GM18861 (cell line): ENCODE data around the gene PDZD4.

Source experiments
- ATAC-seq: cut with Tn5 transposase; IDR thresholded peaks from one replicate; pipeline ENCODE4 v1.9.1; 2021; ENCODE audit not compliant: unreplicated experiment

The PDZD4 gene

DNA sequence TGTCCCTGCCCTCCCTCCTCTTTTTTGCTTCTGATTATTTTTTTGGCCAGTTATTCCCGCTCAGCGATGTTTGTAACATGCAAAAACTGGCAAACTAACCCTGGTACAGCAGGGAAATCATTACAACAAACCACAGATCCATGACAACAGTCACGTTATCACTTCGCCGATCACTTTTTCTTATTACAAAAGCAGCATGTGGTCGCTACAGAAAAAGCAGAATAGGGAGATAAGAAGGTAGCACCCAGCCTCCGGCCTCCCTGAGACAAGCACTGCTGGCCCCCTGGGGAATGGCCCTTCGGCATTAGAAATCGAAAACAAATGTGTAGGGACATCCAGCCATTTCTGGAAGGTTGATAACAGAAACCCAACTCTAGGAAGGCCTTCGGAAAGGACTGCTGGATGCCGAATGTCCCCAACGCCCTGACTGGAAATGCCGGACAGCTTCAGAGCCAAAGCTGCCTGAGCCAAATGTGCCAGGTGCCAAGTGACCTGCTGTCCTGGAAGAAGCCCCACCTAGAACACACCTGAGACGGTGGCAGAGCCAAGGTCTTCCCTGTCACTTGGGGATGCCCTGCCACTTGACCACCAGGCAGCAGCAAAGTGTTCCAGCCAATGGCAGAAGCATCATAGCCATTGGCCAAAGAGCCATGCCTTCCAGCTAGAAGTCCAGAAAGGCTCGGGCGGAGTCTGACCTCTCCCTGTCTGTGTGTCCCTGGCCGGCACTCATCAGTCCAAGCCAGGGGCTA, 39.1 kb downstream of the PDZD4 start:
- no peak for ATAC-seq

DNA sequence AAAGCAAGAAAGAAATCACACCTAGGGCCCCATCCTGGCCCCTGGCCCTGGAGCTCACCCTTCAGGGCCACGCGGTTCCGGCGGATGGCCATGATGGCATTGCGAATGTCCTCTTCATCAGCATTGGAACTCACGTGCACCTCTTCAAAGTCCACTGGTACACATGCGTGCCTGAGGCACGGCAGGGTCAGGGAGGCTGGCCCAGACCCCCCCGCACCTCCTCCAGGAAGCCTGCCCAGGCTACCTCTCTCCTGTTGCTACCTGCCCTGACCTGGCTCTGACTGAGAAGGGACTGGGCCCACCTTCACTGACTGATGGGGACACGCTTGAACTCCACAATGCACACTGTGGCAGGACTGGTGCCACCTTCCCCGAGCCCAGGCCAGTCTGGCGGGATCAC, 40.7 kb downstream of the PDZD4 start:
- ATAC-seq = no peak

DNA sequence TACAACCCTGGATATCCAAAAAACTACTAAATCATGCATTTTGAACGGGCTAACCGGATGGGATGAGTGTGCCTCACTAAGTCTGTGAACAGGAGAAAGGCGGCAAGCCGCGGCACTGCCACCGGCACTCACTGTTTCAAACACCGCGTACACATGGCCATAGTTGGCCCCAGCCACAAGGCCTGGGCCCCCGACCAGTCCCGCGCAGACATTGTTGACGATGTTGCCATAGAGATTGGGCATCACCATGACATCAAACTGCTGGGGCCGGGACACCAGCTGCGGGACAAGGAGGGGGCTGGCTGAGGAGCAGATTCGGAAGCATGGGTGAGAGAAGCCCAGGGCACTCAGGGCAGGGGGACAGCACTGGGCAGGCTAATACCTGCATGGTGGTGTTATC, 43.7 kb downstream of the PDZD4 start:
- ATAC-seq = no peak

DNA sequence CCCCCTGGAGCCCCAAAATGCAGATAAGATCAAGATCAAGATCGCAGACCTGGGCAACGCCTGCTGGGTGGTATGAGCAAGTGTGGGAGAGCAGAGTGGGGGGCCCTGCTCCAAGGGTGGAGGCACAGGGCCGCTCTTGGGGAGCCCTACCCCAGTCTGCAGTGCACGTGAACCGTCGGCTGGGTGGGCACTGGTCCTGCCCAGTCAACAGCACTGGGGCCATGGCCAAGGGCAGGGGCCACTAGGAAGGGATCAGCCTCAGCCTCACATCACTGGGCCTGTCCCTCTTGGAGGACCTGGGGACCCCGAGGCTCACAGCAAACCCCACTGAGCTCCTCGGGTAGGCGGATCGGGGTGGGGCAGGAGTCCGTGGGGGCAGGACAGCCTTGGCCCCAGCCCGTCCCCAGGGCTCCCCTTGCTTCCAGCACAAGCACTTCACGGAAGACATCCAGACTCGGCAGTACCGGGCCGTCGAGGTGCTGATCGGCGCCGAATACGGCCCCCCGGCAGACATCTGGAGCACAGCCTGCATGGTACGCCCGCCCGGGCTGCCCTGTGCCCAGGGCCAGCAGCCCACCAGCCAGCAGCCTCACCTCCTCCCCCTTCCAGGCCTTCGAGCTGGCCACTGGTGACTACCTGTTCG, 45.9 kb downstream of the PDZD4 start:
- no peak for ATAC-seq

DNA sequence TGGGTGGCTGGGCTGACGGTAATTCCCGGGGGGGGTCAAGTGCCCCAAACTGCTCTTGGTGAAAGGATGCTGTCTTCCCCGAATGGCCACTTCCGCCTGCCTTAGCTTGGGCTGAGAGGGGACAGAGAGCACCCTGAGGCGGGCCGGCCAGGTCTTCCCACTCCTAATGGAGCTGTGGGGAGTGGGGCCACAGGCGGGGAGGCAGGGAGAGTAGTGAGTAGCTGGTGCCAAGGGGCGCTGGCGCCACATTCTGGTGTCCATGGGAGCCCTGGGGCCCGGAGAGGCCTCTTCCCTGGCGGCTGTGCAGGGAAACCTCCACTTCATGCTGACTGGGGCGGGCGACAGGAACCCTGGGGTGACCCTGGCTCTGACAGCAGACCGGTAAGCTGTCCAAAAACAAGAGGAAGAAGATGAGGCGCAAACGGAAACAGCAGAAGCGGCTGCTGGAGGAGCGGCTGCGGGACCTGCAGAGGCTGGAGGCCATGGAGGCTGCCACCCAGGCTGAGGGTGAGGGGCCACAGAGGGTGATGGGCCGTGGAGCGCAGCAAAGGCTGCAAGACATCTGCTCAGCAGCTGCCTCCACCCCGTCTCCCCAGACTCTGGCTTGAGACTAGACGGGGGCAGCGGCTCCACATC, 46.8 kb downstream of the PDZD4 start:
- no peak for ATAC-seq

DNA sequence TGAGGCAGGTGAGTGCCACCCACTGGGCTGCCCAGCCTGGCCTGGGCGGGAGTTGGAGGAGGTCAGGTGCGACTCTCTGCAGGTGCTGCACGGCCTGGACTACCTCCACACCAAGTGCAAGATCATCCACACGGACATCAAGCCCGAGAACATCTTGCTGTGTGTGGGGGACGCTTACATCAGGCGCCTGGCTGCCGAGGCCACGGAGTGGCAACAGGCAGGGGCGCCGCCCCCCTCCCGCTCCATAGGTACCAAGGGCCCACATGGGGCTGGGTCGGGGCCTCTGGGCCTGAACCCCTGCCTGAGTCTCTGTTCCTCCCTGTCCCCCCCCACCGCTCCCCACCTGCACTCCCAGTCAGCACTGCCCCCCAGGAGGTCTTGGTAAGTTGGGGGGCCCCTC, 47.5 kb downstream of the PDZD4 start:
- ATAC-seq = no peak

DNA sequence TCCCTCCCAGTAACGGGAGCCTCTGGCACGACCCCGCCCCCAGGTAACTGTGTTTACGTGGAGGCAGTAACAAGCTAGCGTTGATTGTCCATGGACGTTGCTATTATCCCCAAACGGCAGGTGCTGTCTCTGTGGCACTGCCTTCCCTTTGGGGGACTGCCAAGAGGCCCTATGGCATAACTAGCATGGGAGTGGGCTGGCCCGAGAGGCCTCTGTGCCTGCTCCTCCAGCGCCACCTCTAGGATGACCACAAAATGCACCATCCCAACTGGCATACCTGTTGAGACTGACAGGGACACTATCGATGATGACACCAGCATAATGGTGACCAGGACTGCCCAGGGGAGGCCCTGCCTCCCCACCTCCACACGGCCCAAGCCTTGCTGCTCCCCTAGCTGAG, 48.0 kb downstream of the PDZD4 start:
- ATAC-seq = no peak

DNA sequence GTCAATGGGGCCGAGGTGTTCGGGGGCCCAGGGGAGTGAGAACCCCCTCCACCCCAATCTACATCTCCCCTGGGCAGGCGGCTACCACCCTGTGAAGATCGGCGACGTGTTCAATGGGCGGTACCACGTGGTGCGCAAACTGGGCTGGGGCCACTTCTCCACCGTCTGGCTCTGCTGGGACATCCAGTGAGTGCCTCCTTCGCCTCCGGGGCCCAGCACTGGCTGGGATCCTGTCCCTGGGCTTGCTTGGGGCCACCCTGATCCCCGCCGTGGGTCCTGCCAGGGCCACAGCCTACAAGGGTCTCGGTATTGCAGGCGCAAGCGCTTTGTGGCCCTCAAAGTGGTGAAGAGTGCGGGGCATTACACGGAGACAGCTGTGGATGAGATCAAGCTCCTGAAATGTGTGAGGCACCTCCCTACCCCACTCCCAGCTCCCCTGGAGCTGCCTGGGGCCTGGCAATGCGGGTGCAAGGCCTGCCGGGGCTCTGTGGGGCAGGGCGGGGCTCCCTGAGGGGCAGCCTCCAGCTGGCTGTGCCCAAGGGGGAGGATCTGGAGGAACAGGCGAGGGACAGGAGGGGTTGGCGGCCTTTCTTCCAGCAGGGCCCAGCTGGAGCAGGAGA, 48.8 kb downstream of the PDZD4 start:
- no peak for ATAC-seq

DNA sequence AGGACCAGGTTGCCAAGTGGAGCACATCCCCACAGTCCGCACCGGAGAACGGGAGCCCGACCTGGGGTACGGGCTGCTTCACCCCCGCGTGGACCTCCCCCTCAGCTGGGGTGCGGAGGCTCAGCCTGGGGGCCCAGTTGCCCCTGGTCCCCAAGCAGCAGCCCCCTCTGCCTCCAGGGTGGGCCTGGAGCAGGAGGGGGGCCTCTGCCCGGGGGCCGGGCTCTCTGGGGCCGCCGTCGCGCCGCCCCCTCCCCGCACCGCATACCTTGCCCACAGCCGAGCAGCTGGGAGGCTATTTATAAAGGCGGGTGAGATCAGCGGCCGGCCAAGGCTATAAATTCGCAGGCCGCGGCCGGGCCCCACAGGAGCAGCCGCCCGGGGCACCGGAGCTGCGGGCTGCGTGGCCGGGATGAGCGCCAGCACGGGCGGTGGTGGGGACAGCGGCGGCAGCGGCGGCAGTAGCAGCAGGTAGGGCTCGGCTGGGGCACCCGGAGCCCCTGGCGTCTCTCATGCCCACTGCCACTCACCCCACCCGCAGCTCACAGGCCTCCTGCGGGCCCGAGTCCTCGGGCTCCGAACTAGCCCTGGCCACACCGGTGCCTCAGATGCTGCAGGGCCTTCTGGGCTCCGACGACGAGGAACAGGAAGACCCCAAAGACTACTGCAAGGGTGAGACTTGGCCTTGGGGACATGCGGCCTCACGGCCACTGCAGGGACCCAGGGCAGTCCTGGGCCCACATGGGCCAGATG, 49.5 kb downstream of the PDZD4 start, which contains the start of gene SRPK3:
SRPK3 (plus strand) TSS at position 364 of the 750 bp plus-strand sequence; CDS start at position 410, 46 bp downstream.
- ATAC-seq = no peak

DNA sequence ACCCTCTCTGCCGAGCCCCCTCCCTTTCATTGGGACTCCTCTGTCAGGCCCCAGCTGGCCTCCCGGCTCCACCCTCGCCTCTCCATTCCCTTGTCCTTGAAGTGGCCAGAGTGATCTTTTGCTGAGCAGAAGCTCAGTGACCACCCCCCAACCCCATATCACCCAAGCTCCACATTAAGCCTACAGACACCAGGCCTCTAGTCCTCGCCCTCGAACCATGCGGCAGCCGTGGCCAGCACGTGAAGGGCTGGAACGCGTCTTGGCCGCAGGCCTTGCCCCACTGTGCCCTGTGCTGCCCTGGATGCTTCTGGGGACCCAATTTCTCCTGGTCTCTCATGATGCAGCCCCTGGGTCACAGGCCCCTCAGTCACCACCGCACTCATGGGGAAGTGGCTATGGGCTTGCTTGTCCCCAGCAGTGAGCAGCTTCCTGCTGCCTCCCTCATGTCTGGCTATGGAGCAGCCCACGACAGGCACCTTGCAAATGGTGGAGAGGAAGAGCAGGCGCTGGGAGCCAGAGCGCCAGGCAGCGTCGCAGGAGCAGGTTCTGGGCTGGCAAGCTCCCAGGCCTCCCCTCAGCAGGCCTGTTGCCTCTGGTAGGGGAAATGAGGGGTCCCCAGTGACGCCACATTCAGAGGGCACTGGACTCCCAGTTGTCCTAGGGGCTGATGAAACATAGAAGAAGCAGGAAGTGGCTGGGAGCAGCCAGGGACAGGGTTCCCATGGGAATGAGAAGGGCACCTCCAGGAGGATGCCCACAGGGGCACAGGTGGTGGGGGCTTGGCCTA, 50.3 kb downstream of the PDZD4 start:
- no peak for ATAC-seq

DNA sequence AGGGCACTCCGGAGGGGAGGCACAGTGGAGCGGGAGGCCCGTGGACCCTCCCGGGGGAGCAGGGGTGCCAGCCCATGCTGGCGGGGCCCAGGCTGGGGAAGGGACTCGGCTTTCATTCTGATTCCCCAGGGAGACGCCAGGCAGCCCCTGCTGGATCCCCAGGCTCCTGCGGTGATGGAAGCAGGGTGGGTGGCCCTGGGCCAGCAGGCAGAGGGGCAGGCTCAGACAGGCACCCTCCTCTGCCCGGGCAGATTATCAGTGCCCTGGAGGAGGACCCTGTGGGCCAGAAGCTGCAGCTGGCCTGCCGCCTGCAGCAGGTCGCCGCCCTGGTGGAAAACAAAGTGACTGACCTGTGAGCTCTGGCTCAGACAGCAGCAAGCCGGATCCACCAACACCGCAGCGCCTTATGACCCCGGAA, 51.7 kb downstream of the PDZD4 start:
- ATAC-seq = no peak

DNA sequence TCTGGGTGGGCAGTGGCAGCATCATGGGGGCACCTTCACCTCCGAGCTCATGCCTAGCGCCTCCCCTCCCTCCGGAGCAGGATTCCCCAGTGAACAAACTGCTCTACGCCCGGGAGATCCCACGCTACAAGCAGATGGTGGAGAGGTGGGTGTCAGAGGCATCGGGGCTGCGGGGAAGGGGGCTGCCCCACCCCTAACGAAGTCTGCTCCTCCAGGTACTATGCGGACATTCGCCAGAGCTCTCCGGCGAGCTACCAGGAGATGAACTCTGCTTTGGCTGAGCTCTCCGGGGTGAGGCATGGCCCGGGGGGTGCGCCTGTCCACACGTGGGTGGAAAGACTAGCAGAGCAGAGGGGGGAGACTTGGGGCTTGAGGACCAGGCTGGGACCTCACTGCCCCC, 52.2 kb downstream of the PDZD4 start:
- no peak for ATAC-seq

DNA sequence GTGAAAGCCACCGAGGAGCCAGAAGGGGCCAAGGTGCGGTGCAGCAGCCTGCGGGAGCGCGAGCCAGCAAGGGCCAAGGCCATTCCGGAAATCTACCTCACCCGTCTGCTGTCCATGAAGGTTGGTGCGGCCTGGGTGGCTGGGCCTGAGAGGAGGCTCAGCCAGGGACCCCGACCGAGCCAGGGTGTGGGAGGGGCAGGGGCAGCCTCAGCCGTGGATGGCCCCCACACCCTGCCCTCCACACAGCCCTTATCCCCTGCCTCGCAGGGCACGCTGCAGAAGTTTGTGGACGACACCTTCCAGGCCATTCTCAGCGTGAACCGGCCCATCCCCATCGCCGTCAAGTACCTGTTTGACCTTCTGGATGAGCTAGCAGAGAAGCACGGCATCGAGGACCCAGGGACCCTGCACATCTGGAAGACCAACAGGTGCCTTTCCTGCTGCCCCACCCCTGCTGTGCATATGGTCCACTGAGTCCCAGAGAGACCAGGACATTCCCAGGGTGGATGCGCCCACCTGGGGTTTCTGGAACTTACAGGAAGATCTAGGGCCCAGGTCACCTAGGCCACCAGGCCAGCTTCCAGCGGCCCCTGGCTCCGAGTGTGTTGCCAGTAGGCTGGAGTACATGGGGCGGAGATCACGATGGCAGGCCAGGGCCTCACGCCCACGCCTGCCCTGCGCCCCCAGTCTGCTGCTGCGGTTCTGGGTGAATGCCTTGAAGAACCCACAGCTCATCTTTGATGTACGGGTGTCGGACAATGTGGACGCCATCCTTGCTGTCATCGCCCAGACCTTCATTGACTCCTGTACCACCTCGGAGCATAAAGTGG, 52.9 kb downstream of the PDZD4 start:
- no peak for ATAC-seq

DNA sequence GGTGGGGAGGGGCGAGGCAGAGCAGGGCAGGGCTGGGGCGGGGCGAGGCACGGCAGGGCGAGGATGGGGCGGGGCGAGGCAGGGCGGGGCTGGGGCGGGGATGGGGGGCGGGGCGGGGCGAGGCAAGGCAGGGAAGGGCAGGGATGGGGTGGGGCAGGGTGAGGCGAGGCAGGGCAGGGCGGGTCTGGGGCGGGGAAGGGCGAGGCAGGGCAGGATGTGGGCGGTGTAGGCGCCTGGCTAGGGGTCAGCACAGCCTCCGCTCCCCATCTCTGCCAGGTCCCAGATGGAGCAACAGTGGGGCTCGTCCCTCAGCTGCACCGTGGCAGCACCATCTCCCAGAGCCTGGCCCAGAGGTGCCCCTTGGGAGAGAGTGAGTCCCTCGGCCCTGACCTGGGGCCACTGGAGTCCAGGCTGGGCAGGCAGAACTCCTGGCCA, 53.7 kb downstream of the PDZD4 start:
- ATAC-seq = no peak

DNA sequence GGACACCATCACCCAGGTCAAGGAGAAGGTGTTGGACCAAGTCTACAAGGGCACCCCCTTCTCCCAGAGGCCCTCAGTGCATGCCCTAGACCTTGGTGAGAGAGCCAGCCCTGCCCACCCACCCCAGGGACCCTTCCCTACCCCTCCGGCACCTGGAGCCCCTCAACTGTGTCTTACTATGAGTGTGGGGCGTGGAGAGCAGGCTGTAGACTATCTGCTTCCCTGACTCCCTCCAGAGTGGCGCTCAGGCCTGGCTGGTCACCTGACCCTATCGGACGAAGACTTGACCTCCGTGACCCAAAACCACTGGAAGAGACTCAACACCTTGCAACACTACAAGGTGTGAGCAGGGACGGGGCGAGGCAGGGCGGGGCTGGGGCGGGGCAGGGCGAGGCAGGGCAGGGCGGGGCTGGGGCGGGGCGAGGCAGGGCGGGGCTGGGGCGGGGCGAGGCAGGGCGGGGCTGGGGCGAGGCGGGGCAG, 54.2 kb downstream of the PDZD4 start:
- ATAC-seq = no peak

DNA sequence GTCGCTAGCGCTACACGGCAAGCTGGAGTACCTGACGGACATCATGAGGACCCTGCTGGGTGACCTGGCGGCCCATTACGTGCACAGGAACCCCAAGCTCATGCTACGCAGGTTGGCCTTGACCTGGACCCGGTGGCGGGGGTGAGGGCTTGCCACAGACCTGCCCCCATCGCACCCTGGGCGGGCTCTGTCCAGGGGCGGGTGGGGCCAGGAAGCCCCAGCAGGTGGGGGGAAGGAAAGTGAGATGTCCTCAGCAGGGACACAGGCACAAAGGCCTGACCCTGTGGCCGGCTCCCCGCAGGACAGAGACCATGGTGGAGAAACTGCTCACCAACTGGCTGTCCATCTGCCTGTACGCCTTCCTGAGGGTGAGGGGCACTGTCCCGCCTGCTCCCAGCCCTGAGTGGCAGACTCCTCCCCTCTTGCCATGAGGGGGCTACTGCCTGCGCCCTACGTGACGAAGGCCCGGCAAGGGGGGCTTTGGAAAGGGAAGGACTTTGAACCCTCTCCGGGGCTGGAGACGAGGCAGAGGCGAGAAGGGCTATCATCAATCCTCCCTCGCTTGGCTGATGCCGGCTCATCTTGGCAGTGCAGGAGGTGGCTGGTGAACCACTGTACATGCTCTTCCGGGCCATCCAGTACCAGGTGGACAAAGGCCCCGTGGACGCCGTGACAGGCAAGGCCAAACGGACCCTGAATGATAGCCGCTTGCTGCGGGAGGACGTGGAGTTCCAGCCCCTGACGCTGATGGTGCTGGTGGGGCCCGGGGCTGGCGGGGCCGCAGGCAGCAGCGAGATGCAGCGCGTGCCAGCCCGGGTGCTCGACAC, 54.8 kb downstream of the PDZD4 start:
- no peak for ATAC-seq

DNA sequence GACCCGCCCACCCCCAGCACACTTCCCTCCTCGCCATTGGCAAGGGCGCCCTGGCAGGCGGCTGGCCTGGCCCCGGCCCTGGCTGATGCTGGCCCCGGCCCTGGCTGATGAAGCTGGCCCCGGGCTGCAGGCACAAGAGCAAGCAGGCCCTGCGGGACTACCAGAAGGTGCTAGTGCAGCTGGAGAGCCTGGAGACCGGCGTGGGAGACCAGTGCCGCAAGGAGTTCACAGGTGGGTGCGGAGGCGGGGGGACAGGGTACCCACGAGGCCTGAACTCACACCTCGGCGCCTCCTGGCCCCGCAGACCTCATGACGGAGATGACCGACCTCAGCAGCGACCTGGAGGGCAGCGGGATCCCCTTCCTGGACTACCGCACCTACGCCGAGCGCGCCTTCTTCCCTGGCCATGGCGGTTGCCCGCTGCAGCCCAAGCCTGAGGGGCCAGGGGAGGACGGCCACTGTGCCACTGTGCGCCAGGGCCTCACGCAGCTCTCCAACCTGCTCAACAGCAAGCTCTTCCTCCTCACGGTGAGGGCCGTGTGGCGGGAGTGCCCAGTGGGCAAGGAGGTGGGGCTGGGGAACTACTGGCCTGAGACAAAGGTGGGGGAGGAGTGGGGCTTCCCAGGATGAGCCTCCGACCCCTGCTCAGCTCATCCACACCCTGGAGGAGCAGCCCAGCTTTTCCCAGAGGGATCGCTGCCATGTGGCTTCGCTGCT, 55.6 kb downstream of the PDZD4 start:
- no peak for ATAC-seq
